DMS114 treated with DMSO at 0.1 percent for 48 hours (cell line): ENCODE results near the gene DOCK4.
A peak's percentile ranks its signal among the peaks of the same experiment; 100 is the strongest.

ENCODE experiments used
- DNase-seq: peaks from one replicate; lab custom pipeline; 2025; ENCODE audit not compliant: unreplicated experiment; lab: John Stamatoyannopoulos, UW

The DOCK4 gene

DNA sequence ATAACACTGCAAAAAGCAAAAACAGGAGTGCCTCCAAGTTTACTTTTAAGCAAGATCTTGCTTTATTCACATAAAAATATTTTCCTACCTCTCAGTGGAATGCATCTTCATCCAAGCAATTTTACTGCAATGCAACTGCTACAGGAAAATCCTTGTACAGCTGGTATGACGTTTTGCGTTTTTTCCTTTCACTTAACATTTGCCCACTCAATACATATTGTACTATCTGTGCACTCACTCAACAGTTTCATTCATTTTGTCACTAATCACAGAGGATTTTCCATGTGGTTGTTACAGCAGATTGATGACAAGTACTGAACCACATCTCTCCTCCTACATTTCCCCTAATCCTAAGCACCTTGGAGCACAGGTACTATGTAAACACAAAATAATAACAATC is 421.9 kb downstream of the DOCK4 start:
- no peak for DNase-seq

GRCh38 chr7:111783854-111784253 is 422.3 kb downstream of the DOCK4 start:
- no peak for DNase-seq

DNA sequence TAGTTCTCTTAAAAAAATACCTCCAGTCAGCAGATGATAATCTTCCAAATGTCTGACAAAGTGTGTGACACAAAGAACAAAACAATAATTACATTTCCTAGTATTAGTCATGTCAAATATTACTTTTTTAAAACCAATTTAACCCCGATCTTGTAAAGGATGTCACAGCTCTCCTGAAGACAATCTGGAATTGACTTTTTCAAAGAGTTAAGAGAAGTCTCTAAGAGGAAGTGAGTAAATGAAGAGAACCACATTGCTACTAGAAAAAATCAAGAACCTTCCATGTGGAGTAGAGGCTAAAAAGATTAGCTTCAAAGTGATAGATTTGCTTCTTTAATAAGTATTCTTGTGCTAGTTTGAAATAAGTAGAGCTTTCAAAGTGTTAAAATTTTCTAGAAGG is 425.7 kb downstream of the DOCK4 start:
- DNase-seq: no peak

DNA sequence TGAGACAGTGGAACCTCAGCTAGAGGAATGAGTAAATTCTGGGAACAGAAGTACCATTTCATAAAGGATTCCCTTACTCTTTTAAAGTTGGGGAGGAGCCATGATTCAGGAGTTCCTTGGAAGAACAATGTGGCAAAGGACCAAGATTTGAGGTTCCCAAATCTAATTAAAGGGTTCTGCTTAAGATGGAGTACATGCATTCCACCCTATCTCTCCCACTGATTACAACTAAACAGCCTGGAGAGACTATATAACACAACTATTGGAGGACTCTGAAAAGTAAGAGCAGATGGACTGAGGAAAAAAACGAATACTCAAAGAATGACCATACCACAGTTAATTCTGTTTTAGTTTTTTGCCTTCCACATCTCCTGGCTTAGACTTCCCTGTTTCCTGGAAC is 431.0 kb downstream of the DOCK4 start:
- no peak for DNase-seq

DNA sequence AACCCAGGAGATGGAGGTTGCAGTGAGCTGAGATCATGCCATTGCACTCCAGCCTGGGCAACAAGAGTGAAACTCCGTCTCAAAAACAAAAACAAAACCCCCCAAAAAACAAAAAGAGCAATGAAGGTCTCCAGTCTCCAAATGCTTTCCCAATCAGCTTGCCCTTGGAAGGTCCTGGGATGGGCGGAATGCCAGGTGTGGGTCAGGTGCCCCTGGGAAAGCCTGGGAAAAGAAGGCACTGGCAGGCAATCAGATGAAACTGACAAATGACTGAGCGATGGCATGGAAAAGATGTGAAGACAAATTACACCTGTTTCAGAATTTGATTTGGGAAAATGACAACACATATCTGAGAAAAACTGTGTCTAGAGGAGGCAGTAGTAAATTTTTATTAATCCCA is 433.5 kb downstream of the DOCK4 start:
- DNase-seq: no peak

DNA sequence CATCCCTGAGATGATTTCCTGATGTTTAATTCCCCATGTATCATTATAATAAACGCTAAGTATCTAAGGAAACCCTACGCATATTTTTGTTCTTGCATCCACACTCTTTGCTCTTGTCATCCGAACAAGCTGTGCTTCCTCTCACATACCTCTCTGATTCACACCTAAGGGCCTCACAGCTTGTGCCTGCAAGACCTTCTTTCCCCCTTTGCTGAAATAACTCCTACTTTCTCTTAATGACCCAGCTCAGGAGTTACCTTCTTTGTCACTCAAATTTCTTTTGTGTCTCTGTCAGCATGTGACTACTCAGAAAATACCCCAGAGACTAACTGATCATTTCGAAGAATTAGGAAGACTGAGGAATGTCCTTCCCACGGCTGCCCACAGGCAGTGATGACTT is 434.6 kb downstream of the DOCK4 start:
- DNase-seq: no peak

- DNase-seq: no peak
These were observed 436.1 kb downstream of the DOCK4 start for GRCh38 chr7:111770116-111770515.

DNA sequence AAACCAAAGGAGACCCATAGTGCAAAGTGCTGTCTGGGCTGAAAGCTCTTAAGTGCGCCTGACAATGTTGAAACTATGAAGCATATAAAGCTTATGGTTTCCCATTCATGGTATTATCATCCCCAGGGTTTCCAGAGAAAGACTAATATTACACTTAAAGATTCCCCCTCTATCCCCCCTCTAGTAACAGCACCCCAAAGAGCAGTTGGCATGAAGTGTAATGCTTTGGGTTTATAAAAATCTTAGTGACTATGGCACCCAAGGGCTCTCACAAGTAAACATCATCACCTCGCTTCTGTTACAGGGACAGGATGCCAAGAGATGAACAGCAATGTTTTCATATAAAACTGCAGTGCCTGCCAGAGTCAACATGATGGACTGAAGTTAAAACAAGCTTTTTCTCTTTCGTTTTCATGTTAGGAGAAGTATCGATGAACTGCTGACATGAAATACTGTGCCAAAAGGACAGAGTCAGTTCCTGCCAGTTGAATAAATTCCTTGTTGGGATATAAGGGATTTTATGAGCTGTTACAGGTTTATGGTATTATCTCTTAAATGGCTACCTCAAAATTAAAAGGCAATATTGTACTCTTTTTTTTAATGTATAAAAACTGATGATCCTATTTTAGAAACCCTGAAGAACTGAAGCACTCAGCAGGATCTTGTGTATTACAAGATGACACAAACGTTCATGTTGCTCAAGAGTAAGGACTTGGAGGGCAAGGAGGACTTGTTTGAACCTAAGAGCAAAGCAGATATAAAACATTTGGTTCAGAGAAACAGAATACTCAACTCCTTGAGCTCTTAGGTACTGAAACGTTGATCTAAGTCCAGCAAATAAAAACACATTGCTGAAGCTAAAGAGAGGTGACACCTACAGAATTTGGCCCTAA is 440.2 kb downstream of the DOCK4 start:
- no peak for DNase-seq

- peak; percentile 56 for DNase-seq
These were observed 442.9 kb downstream of the DOCK4 start for GRCh38 chr7:111763221-111763801.

GRCh38 chr7:111762799-111763198 is 443.4 kb downstream of the DOCK4 start:
- DNase-seq: no peak

DNA sequence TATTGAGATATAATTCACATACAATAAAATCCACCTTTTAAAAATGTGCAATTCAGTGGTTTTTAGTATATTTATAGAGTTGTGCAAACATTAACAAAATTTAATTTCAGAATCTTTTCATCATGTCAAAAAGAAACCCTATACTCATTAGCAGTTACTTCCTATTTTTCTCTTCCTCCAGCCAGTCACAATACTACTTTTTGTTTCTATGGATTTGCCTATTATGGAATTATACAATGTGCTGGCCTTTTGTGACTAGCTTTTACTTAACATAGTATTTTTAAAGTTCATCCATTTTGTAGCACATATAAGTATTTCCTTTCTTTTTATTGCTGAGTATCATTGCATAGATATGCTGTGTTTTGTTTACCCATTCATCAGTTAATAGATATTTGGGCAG is 444.0 kb downstream of the DOCK4 start:
- no peak for DNase-seq

DNA sequence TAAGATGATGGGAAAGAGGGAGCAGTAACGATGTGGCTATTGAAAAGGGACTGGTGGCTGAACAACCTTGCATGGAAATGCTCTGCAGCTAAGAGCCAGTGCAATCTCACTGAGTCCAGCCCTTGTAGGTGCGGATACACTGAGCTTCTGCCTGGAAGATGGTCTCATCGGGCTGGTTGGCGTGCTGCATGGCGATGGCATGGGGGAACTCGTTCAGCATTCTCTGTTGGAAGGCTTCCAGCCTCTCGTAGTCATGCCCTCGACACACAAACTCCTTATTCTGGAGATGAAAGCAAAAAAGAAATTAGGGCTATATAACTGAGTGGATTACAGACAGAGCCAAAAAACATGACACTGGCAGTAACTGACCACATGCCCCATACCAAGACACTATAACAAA is 446.2 kb downstream of the DOCK4 start:
- DNase-seq: no peak

- DNase-seq: no peak
These were observed 447.9 kb downstream of the DOCK4 start for GRCh38 chr7:111758332-111758731.

DNA sequence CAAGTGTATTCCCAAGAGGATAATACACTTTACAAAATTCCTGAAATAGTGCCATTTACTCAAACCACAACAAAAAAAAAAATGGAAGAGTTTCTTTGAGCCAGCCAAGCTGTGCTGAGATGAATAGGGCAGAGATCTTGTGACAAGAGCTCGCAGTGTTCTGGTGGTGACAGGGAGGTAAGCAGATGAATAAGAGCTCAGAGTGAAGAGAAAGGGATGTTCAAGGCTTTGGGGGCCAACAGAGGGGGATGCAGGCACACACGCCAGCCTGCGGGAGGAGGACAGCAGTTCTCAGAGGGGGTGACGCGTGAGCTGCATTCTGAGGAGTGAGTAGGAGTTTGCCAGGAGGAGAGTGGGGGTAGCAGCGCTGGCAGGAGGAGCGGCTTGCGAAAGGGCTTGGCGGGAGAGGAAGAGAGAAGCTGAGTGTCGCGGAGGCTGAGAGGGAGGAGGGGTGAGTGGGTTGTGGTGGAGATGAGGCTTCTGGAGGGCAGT is 449.5 kb downstream of the DOCK4 start:
- no peak for DNase-seq

DNA sequence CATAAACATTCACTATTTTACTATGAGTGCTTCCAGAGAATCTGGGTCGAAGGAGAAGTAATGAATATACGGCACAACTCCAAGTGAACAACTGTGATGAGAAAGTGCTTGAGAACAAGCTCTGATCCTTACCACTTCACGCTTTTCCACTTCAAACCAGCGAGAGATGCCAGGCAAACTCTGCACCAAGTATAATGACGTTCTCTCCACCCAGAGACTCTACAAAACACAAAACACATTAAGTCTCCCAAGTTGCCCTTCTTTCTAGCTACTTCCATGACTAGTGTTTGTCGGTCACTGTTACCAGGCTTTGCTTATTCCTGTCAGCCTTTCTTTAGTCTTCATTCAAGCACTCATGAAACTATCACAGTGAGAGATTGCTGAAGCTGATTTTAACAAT is 450.8 kb downstream of the DOCK4 start:
- no peak for DNase-seq

DNA sequence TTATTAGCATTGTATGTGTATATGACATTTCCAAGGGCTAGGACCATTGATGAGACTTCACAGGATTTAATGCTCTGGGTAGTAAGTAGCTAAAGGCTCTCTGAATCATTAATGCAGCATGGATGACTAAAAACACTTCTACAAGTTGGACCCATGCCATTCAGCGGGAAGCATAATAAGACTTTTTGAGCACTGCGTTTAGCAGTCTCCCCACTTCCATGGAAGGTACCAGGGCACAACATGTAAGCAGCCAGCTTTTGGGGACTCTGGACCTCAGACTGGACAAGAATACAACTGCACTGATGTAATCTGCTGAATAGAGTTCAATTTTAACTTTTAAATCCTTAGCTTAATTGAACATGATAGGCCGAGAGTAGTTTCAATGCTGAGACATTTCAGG is 452.2 kb downstream of the DOCK4 start:
- no peak for DNase-seq

DNA sequence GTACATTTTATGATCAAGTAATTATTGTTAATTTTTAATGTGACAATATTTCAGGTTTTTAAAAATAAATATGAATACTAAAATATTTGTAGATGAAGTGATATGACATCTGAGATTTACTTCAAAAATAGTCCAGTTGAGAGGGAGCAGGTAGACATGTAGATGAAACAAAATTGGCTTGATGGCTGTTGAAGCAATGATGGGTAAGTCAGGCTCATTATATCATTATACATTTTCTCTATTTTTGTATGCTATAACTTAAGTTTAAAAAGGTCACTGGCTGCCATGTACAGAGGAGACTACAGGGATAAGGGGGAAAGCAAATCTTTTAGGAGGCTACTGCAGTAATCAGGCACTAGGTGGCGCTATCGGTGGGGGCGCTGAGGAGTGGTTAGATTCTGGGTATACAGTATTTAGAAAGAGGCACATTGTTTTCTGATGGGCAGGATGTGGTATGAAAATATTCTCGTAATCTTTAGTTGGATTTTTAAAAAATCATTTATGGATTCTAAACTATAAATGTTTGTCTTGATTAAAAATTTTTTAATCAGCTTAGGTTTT is 454.1 kb downstream of the DOCK4 start:
- DNase-seq: peak; percentile 38

- DNase-seq: no peak
These were observed 455.3 kb downstream of the DOCK4 start for GRCh38 chr7:111750878-111751277.

DNA sequence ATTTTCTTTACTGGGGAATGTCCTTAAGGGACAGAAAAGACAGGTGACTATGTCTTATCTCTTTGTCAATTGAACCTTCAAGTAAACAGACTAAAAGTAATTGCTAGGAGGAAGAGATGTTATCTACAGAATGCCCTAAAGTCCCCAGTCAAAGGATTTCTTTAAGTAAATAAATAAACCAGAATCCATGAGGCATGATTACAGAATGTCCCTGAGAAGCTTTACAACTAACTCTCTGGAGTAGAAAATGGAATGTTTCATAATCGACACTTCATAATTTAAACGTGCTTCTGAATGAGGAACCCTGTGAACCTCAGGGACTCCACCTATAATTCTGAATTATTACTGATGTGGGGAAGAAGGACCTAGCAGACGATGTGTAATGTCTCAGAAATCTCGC is 456.0 kb downstream of the DOCK4 start:
- DNase-seq: no peak

DNA sequence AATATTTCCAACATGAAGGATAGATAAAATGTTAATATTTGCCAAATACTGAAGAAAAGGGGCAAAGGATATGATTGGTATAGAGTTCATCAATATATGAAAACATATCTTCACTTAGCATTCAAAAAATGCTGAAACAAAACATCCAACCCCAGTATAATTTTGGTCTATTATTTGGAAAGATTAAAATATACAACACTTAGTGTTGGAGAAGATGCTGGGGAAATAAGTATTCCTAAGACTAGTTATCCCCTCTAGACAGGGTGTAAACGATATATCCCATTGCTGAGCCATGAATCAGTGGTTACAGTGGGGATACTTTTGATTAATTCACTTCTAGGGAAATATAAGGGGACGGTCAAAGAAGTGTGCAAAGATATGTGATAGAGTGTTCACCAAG is 456.6 kb downstream of the DOCK4 start:
- DNase-seq: no peak

- DNase-seq: no peak
These were observed 458.5 kb downstream of the DOCK4 start for GRCh38 chr7:111747718-111748117.

- no peak for DNase-seq
These were observed 459.2 kb downstream of the DOCK4 start for GRCh38 chr7:111746950-111747349.
